ENCODE results near the gene SUGCT.

- TF ChIP-seq IRF1 (CRISPR knock-in tag; IDR thresholded peaks at IDR 0.05) (no peak), CTCF (IDR thresholded peaks at IDR 0.05) (no peak), USF2 (CRISPR knock-in tag; IDR thresholded peaks at IDR 0.05) (no peak), GRHL2 (CRISPR knock-in tag; IDR thresholded peaks at IDR 0.05; ENCODE audit: insufficient replicate concordance, severe bottlenecking) (no peak), MXD4 (CRISPR knock-in tag; IDR thresholded peaks at IDR 0.05; ENCODE audit: borderline replicate concordance) (no peak)
Measured at GRCh38 chr7:40200791-40201190, 66.0 kb downstream of the SUGCT start.
